GM23338 (cell line): ENCODE measurements around the gene ZNF326. TPM values are rescaled to one million over a fixed set of nuclear protein-coding genes. Genes with fewer than 3 reads are reported as not detected.

Experiments
- ATAC-seq: fragments of 200-7000 bp; cut with Tn5 transposase; 3 replicates; pipeline ENCODE4 v1.9.1; 2020
- DNase-seq: peaks from one replicate; pipeline ENCODE4 v3.0.0-alpha.2; 2015; ENCODE audit warnings: low spot score
- H2AFZ ChIP-seq: fragments of 200-600 bp; sonication (generic); 2 replicates; pipeline ENCODE4 v1.8.0; 2016; ENCODE audit warnings: antibody characterized with exemption, mild to moderate bottlenecking, moderate library complexity
- H3F3A ChIP-seq: fragments of 200-600 bp; sonication (generic); replicated peaks from 2 replicates; pipeline ENCODE4 v1.8.0; 2017; ENCODE audit warnings: antibody characterized with exemption, mixed run types, low read depth
- H3K27ac ChIP-seq: fragments of 200-600 bp; sonication (generic); 2 replicates; pipeline ENCODE4 v1.6.1; 2016; ENCODE audit warnings: low read depth
- H3K27me3 ChIP-seq: fragments of 200-600 bp; sonication (generic); 2 replicates; pipeline ENCODE4 v1.8.0; 2016; ENCODE audit warnings: mild to moderate bottlenecking, mixed run types, moderate library complexity; ENCODE audit not compliant: insufficient read depth
- H3K36me3 ChIP-seq: fragments of 200-600 bp; sonication (generic); 2 replicates; pipeline ENCODE4 v1.8.0; 2016; ENCODE audit warnings: mild to moderate bottlenecking; ENCODE audit not compliant: insufficient read depth
- H3K4me1 ChIP-seq: fragments of 200-600 bp; sonication (generic); 2 replicates; pipeline ENCODE4 v1.8.0; 2016; ENCODE audit warnings: mild to moderate bottlenecking, moderate library complexity; ENCODE audit not compliant: insufficient read depth
- H3K4me2 ChIP-seq: fragments of 200-600 bp; sonication (generic); 2 replicates; pipeline ENCODE4 v1.7.1; 2017; ENCODE audit warnings: mixed run types
- H3K4me3 ChIP-seq: fragments of 200-600 bp; sonication (generic); 2 replicates; pipeline ENCODE4 v1.6.1; 2016; ENCODE audit warnings: mixed run types
- H3K79me2 ChIP-seq: fragments of 200-600 bp; sonication (generic); replicated peaks from 2 replicates; pipeline ENCODE4 v1.8.0; 2017; ENCODE audit warnings: mild to moderate bottlenecking; ENCODE audit not compliant: insufficient read depth
- H3K9me2 ChIP-seq: fragments of 200-600 bp; sonication (generic); 2 replicates; pipeline ENCODE4 v1.8.0; 2017; ENCODE audit not compliant: insufficient read depth
- H4K20me1 ChIP-seq: fragments of 200-600 bp; sonication (generic); replicated peaks from 2 replicates; pipeline ENCODE4 v1.8.0; 2017; ENCODE audit warnings: mild to moderate bottlenecking; ENCODE audit not compliant: insufficient read depth
- H3K27ac Mint-ChIP-seq: 2 replicates; pipeline ENCODE4 v1.8.0; 2020; ENCODE audit warnings: inconsistent platforms, mild to moderate bottlenecking, moderate library complexity, mixed read lengths
- H3K27me3 Mint-ChIP-seq: 3 replicates; pipeline ENCODE4 v1.8.0; 2022; ENCODE audit warnings: low read depth, mild to moderate bottlenecking, moderate library complexity, mixed read lengths, inconsistent platforms; ENCODE audit not compliant: insufficient read depth, poor library complexity
- H3K36me3 Mint-ChIP-seq: 3 replicates; pipeline ENCODE4 v1.8.0; 2021; ENCODE audit warnings: low read depth, mild to moderate bottlenecking, inconsistent platforms, moderate library complexity, mixed read lengths
- H3K4me1 Mint-ChIP-seq: 3 replicates; pipeline ENCODE4 v1.8.0; 2020; ENCODE audit warnings: mild to moderate bottlenecking, inconsistent platforms, mixed read lengths
- H3K4me3 Mint-ChIP-seq: 3 replicates; pipeline ENCODE4 v1.8.0; 2021; ENCODE audit warnings: moderate library complexity, mild to moderate bottlenecking, inconsistent platforms, mixed read lengths
- H3K9me3 Mint-ChIP-seq: 3 replicates; pipeline ENCODE4 v1.8.0; 2020; ENCODE audit warnings: moderate library complexity, mild to moderate bottlenecking, inconsistent platforms, mixed read lengths
- CREB1 ChIP-seq: fragments of 250-450 bp; sonication (Bioruptor Pico); IDR thresholded peaks from 2 replicates; pipeline ENCODE4 v1.5.0; 2020; ENCODE audit warnings: low read depth, mild to moderate bottlenecking, moderate library complexity
- EZH2 ChIP-seq: fragments of 200-600 bp; sonication (generic); IDR thresholded peaks from one replicate; pipeline ENCODE4 v1.8.0; 2017; ENCODE audit warnings: antibody characterized with exemption, mild to moderate bottlenecking, low read depth; ENCODE audit not compliant: unreplicated experiment
- EZH2phosphoT487 ChIP-seq: fragments of 200-600 bp; sonication (generic); IDR thresholded peaks from one replicate; pipeline ENCODE4 v1.8.1; 2018; ENCODE audit warnings: antibody characterized with exemption; ENCODE audit not compliant: unreplicated experiment
- JUNB ChIP-seq: IDR thresholded peaks from one replicate; pipeline ENCODE4 v1.6.1; 2016; ENCODE audit warnings: antibody characterized with exemption; ENCODE audit not compliant: unreplicated experiment
- NANOG ChIP-seq: IDR thresholded peaks from 2 replicates; pipeline ENCODE4 v1.6.1; 2016; ENCODE audit warnings: antibody characterized with exemption, borderline replicate concordance
- STAT1 ChIP-seq: IDR thresholded peaks from one replicate; pipeline ENCODE4 v1.6.1; 2016; ENCODE audit warnings: antibody characterized with exemption; ENCODE audit not compliant: unreplicated experiment
- ZNF114 ChIP-seq: fragments of 250-450 bp; sonication (Bioruptor Pico); IDR thresholded peaks from 2 replicates; pipeline ENCODE4 v1.5.0; 2020; ENCODE audit warnings: mild to moderate bottlenecking, moderate library complexity
- ZNF331 ChIP-seq: fragments of 250-450 bp; sonication (Bioruptor Pico); IDR thresholded peaks from 2 replicates; pipeline ENCODE4 v1.5.0; 2020; ENCODE audit warnings: low read depth, mild to moderate bottlenecking, moderate library complexity
- polyA plus RNA-seq: library from polyadenylated mRNA; unstranded; fragments of >200 nt; fragmentation: Nextera tagmentation; extraction: Ambion mirVana; gene quantifications from 2 replicates; pipeline ENCODE4 v1.2.1, GENCODE V29; 2016
- total RNA-seq: library from RNA; depleted of rRNA; stranded (reverse); fragments of >200 nt; shearing (Covaris generic); gene quantifications from 2 replicates; pipeline ENCODE4 v1.2.3, GENCODE V29; 2014
- TF ChIP-seq, protein P1 (sequence below), 2 experiments: fragments of 200-600 bp in 1 of 2; sonication (generic) in 1 of 2; conservative IDR thresholded peaks; 2 replicates each; pipeline versions ENCODE4 v1.5.1 to v1.6.1; 2016 to 2017; ENCODE audit warnings: antibody characterized with exemption in 2 of 2, low read depth in 2 of 2, mild to moderate bottlenecking in 2 of 2, moderate library complexity in 1 of 2
- TF ChIP-seq, protein P2 (sequence below): IDR thresholded peaks from one replicate; pipeline ENCODE4 v1.6.1; 2018; ENCODE audit warnings: antibody characterized with exemption; ENCODE audit not compliant: unreplicated experiment

Gene ZNF326
- total and polyA plus RNA-seq, 2 experiments from 2014 or later: 28.6 to 35.1 TPM

DNA sequence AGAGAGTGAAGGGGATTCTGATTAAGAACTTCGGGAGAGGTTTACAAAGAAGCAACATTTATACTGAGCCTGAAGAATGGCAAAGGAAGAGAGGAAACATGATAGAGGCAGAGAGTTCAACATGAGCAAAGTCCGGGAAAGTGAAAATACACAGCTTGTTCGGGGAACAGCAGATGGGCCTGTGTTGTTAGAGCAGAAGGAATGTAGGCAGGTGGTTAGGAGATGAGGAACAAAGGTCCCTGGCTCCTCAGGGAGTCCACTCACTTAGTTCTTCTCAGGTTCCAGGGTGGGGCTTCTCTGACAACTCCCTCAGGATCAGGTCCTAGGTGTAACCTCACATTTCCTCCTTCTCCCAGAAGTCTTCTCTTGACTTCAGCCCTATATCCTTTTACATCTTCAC lies 5.1 kb upstream of the ZNF326 start:
- H3K4me3 ChIP-seq: no peak overlapping the region
- no peaks in the 10 kb centered on the region for H3K9me2 ChIP-seq
- H3K4me1 ChIP-seq: peaks cover 5% of the 10 kb centered on the region; the same call in 1 of the 2 replicates
- H3F3A ChIP-seq: no peaks in the 10 kb centered on the region
- Mint-ChIP-seq H3K4me3 (no peak overlapping the region), H3K9me3 (no peaks in the 10 kb centered on the region), H3K27me3 (no peaks in the 10 kb centered on the region), H3K4me1 (peaks cover 24% of the 10 kb centered on the region), H3K36me3 (no peaks in the 10 kb centered on the region; the same call in 2 of the 3 replicates), H3K27ac (no peak overlapping the region)
- no peaks in the 10 kb centered on the region for H3K27me3 ChIP-seq
- no peaks in the 10 kb centered on the region for H3K79me2 ChIP-seq
- H2AFZ ChIP-seq: no peak overlapping the region
- no peak overlapping the region for H3K27ac ChIP-seq
- no peaks in the 10 kb centered on the region for H4K20me1 ChIP-seq
- H3K4me2 ChIP-seq: no peak overlapping the region
- peak; percentile 48 for DNase-seq
- TF ChIP-seq ZNF114 (CRISPR knock-in tag) (no peak), EZH2phosphoT487 (no peak), STAT1 (no peak)
- TF ChIP-seq, protein P1, sequence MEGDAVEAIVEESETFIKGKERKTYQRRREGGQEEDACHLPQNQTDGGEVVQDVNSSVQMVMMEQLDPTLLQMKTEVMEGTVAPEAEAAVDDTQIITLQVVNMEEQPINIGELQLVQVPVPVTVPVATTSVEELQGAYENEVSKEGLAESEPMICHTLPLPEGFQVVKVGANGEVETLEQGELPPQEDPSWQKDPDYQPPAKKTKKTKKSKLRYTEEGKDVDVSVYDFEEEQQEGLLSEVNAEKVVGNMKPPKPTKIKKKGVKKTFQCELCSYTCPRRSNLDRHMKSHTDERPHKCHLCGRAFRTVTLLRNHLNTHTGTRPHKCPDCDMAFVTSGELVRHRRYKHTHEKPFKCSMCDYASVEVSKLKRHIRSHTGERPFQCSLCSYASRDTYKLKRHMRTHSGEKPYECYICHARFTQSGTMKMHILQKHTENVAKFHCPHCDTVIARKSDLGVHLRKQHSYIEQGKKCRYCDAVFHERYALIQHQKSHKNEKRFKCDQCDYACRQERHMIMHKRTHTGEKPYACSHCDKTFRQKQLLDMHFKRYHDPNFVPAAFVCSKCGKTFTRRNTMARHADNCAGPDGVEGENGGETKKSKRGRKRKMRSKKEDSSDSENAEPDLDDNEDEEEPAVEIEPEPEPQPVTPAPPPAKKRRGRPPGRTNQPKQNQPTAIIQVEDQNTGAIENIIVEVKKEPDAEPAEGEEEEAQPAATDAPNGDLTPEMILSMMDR (conservative IDR thresholded peaks at IDR 0.05; ENCODE audit: low read depth in 2 of 2): no peak
- no peaks in the 10 kb centered on the region for H3K36me3 ChIP-seq
- peak; percentile 19; the same call in 2 of the 3 replicates for ATAC-seq

GRCh38 chr1:89990976-89991831 lies 3.7 kb upstream of the ZNF326 start:
- Mint-ChIP-seq H3K9me3 (no peaks in the 10 kb centered on the region), H3K4me3 (no peak overlapping the region), H3K27me3 (no peaks in the 10 kb centered on the region), H3K27ac (no peak overlapping the region), H3K36me3 (no peaks in the 10 kb centered on the region; the same call in 2 of the 3 replicates), H3K4me1 (peaks cover 24% of the 10 kb centered on the region)
- Histone ChIP-seq H3K79me2 (peaks cover 11% of the 10 kb centered on the region), H3K27me3 (no peaks in the 10 kb centered on the region), H3K36me3 (no peaks in the 10 kb centered on the region), H3K4me2 (no peak overlapping the region), H3F3A (no peaks in the 10 kb centered on the region), H3K4me3 (no peak overlapping the region), H2AFZ (no peak overlapping the region), H4K20me1 (no peaks in the 10 kb centered on the region), H3K4me1 (peaks cover 6% of the 10 kb centered on the region; the same call in 1 of the 2 replicates), H3K27ac (no peak overlapping the region), H3K9me2 (no peaks in the 10 kb centered on the region)
- DNase-seq (no peak), ATAC-seq (no peak)
- TF ChIP-seq, protein P2, sequence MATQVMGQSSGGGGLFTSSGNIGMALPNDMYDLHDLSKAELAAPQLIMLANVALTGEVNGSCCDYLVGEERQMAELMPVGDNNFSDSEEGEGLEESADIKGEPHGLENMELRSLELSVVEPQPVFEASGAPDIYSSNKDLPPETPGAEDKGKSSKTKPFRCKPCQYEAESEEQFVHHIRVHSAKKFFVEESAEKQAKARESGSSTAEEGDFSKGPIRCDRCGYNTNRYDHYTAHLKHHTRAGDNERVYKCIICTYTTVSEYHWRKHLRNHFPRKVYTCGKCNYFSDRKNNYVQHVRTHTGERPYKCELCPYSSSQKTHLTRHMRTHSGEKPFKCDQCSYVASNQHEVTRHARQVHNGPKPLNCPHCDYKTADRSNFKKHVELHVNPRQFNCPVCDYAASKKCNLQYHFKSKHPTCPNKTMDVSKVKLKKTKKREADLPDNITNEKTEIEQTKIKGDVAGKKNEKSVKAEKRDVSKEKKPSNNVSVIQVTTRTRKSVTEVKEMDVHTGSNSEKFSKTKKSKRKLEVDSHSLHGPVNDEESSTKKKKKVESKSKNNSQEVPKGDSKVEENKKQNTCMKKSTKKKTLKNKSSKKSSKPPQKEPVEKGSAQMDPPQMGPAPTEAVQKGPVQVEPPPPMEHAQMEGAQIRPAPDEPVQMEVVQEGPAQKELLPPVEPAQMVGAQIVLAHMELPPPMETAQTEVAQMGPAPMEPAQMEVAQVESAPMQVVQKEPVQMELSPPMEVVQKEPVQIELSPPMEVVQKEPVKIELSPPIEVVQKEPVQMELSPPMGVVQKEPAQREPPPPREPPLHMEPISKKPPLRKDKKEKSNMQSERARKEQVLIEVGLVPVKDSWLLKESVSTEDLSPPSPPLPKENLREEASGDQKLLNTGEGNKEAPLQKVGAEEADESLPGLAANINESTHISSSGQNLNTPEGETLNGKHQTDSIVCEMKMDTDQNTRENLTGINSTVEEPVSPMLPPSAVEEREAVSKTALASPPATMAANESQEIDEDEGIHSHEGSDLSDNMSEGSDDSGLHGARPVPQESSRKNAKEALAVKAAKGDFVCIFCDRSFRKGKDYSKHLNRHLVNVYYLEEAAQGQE: no peak
- TF ChIP-seq ZNF331 (CRISPR knock-in tag) (no peak), NANOG (no peak), EZH2 (no peak), JUNB (no peak), STAT1 (no peak), CREB1 (CRISPR knock-in tag) (no peak)
